HG02970 (cell line): ENCODE data around the gene KRT7.
"Not testable (repeated sequence)": the region's sequence is repeated elsewhere in the genome, so short reads cannot be mapped to it uniquely, and the experiment has no call there.

Source experiments
- ATAC-seq: cut with Tn5 transposase; IDR thresholded peaks from one replicate; pipeline ENCODE4 v1.9.1; 2021; ENCODE audit warnings: mild to moderate bottlenecking, moderate library complexity, moderate number of reproducible peaks; ENCODE audit not compliant: unreplicated experiment, low FRiP score

Gene KRT7

GRCh38 chr12:52227606-52228166 lies 5.4 kb upstream of the KRT7 start:
- ATAC-seq: no peak

GRCh38 chr12:52228366-52228765 lies 4.7 kb upstream of the KRT7 start:
- ATAC-seq: no peak

- ATAC-seq: no peak
These were observed 4.1 kb upstream of the KRT7 start for GRCh38 chr12:52228931-52229330.

- no peak for ATAC-seq
These were observed 3.2 kb upstream of the KRT7 start for GRCh38 chr12:52229836-52230343.

GRCh38 chr12:52230364-52231281 lies 2.4 kb upstream of the KRT7 start:
- no peak for ATAC-seq

- no peak for ATAC-seq
These were observed 1.5 kb upstream of the KRT7 start for GRCh38 chr12:52231305-52232202.

- ATAC-seq: no peak
These were observed 805 bp upstream of the KRT7 start for GRCh38 chr12:52232203-52232673.

GRCh38 chr12:52233462-52234207 lies 592 bp downstream of the KRT7 start:
- no peak for ATAC-seq

GRCh38 chr12:52234223-52234810 lies 1.3 kb downstream of the KRT7 start:
- no peak for ATAC-seq

GRCh38 chr12:52235001-52235764 lies 2.1 kb downstream of the KRT7 start:
- no peak for ATAC-seq

- ATAC-seq: no peak
These were observed 2.8 kb downstream of the KRT7 start for GRCh38 chr12:52235822-52236361.

GRCh38 chr12:52236386-52237050 lies 3.5 kb downstream of the KRT7 start:
- ATAC-seq: no peak

GRCh38 chr12:52238207-52238840 lies 5.3 kb downstream of the KRT7 start:
- no peak for ATAC-seq

- ATAC-seq: no peak
These were observed 6.0 kb downstream of the KRT7 start for GRCh38 chr12:52238916-52239646.

GRCh38 chr12:52239767-52240166 lies 6.7 kb downstream of the KRT7 start:
- no peak for ATAC-seq

- ATAC-seq: not testable (repeated sequence)
These were observed 7.2 kb downstream of the KRT7 start for GRCh38 chr12:52240247-52240646.
